Epithelial cell of proximal tubule (primary cell): ENCODE measurements around the gene MEIS1. TPM values are rescaled to one million over a fixed set of nuclear protein-coding genes. Genes with fewer than 3 reads are reported as not detected.

Experiments
- DNase-seq: peaks from one replicate; pipeline ENCODE4 v3.0.0-alpha.2; 2011; ENCODE audit warnings: low read depth
- H3K4me3 ChIP-seq: 2 replicates; pipeline ENCODE4 v1.5.1; 2011; ENCODE audit warnings: low read depth, mild to moderate bottlenecking, low read length
- total RNA-seq: library from RNA; depleted of rRNA; stranded (reverse); fragments of >200 nt; gene quantifications from 2 replicates; pipeline ENCODE4 v1.2.3, GENCODE V29; 2015
- TF ChIP-seq, protein P1 (sequence below): conservative IDR thresholded peaks from 2 replicates; pipeline ENCODE4 v1.5.1; 2012; ENCODE audit warnings: low read depth, mild to moderate bottlenecking, low read length

Gene MEIS1
- total RNA-seq, 1 donor from 2014 or later = 0.23 TPM

DNA sequence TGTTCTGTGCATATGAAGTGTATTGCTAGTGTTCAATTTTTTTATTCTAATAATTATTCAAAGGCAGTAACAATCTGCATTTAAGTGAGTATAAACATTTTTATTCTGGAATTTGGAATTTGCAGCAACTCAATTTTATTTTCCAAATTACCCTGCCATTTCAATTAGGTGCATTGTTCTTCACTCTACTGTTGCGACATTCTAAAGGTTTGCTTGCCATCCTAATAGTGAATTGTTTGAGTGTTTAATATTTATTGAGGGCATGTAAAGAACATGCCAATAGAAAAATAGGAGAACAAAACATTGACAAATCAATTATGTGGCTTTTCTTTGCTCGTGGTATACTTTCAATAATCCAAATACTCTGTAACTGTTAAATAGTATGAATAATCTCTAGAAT lies 18.0 kb downstream of the MEIS1 start:
- no peak for DNase-seq

DNA sequence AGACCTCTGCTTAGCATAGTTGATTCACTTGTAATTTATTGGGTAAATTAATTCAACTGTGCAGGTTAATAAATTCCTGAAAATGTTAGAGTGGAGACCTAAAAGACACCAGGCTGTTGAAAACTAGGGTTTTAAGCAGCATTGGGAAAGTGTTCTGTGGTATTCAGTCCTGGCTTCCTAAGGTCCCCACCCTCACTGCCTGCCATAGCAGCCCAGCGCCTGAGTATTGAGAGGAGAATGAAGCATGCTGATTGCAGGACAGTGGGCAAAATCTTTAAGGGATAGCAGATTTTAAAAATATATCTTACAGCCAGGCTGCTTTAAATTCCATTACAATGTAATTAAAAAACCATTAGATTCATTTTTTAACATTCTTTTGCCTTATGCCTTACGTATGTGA lies 20.6 kb downstream of the MEIS1 start:
- DNase-seq = no peak
- TF ChIP-seq, protein P1, sequence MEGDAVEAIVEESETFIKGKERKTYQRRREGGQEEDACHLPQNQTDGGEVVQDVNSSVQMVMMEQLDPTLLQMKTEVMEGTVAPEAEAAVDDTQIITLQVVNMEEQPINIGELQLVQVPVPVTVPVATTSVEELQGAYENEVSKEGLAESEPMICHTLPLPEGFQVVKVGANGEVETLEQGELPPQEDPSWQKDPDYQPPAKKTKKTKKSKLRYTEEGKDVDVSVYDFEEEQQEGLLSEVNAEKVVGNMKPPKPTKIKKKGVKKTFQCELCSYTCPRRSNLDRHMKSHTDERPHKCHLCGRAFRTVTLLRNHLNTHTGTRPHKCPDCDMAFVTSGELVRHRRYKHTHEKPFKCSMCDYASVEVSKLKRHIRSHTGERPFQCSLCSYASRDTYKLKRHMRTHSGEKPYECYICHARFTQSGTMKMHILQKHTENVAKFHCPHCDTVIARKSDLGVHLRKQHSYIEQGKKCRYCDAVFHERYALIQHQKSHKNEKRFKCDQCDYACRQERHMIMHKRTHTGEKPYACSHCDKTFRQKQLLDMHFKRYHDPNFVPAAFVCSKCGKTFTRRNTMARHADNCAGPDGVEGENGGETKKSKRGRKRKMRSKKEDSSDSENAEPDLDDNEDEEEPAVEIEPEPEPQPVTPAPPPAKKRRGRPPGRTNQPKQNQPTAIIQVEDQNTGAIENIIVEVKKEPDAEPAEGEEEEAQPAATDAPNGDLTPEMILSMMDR = no peak
- H3K4me3 ChIP-seq = no peak overlapping the region

More for the DNA sequence above, 18.0 kb downstream of the MEIS1 start:
- H3K4me3 ChIP-seq = no peak overlapping the region
- TF ChIP-seq, protein P1 = no peak

DNA sequence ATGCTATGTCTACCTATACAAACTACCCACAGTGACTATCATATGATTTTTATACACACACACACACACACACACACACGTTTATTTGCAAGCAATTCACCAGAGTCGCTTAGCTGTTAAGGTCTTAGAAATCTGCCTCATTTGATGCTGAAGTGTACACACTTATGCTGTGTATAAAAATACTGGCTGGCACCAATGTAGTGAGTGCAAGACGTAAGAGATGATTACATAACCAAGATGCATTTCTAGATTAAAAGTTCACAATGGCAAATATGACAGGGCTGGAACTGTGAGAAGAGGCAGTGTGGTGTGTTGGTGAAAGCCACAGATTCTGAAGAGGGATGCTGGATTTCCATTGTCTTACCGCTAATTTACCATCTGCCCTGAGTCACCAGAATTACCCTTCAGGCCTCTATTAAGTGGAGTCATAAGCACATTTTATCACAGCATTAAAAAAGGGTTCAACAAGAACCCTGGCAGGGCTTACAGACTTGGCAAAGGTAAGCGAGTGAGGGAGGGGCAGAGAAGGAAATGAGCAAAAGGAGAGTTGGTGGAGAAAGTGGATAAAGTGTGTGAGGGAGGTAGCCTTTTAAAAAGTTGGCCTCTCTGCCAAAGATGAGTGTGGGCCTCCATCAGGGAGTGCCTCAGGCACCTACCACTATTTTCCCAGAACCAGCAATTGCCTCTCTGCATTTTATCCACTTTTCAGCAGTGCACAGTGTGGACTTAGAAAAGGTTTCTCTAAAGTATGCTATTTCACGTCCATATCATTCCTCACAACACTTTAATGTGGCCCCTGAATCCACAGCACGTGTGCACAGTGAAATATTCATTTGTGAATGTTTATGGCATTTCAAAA lies 21.5 kb downstream of the MEIS1 start:
- no peak for DNase-seq
- TF ChIP-seq, protein P1 = no peak
- H3K4me3 ChIP-seq = no peak overlapping the region

DNA sequence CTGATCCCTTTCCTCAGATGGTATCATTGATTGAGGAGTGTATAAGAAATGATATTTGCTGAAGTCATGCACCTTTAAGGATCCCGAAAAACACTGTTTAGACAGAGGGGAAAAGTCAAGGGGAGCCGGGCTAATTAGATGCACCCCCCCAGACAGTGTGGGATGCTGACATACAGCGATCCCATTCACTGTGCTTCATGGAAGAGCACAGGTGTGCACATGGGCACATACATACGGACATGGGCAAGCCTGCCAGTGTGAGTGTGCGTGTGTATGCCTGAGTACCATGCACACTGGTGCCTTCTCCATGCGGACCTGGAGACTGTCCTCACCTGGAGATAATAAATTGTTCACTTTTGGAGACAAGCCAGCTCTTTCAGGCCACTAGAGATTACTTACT lies 22.6 kb downstream of the MEIS1 start:
- TF ChIP-seq, protein P1 = no peak
- H3K4me3 ChIP-seq = no peak overlapping the region
- DNase-seq = no peak

DNA sequence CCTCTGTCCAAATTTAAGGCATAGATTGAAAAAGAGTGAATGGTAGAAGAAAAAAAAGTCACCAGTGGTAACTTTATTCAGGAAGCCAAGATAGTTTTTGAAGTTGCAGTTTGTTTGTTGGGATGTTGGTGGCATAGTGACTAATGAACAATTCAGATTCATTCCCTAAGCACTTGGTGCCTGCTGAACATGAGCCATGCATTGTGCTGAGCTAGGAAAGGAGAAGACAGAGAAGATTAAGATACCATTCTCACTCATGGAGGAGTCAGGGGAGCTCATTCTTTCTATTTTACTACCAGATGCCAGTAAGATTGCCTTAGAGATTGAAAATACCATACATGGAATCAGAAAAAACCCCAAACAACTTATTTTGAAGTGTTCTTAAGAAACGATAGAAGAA lies 25.1 kb downstream of the MEIS1 start:
- no peak overlapping the region for H3K4me3 ChIP-seq
- DNase-seq = no peak
- TF ChIP-seq, protein P1 = no peak

DNA sequence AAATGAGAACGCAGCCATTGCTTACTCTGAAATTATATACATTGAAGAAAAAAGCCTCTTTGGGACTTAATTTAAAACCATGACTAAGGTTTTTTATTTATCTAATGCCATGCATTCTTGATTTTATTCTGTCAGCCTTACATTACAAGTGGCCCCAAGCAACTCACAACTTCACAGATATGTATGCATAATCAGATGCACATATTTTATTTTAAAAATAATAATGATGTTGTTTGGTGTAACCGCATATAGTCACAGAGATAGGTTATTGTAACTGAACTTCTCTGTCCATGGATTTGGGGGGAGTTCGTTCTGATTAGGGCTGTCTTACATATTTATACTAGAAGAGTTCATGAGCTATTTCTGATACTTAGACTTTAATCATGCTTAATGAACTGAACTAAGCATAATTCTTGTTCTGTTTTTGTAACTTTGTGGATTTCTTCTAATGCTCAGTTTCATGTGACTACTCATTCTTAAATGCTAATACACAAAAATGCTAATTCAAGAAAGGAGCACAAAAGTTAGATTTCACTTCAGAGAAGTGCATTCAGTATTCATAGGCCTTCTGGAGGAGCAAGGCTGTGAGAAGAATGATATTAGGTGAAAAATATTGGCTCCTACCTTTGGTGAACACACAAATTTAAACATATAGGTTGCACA lies 26.2 kb downstream of the MEIS1 start:
- no peak overlapping the region for H3K4me3 ChIP-seq
- TF ChIP-seq, protein P1 = no peak
- DNase-seq = no peak
